GM12878 (cell line): ENCODE data around the gene HEATR3. TPM values are rescaled to one million over a fixed set of nuclear protein-coding genes. Genes with fewer than 3 reads are reported as not detected.

Source experiments
- ATAC-seq: fragments of 200-7000 bp; cut with Tn5 transposase; 3 replicates; pipeline ENCODE4 v1.9.1; 2020; ENCODE audit warnings: mild to moderate bottlenecking, moderate library complexity
- BruUV-seq: library from RNA; stranded (reverse); fragments of 400-500 nt; replicated peaks from 2 replicates; lab custom pipeline; 2021; lab: Mats Ljungman, UMichigan
- CTCF ChIA-PET: fragments of 300-600 bp; sonication (Branson Sonifier 250); formaldehyde crosslinking; extraction: SDS; loops from one replicate; lab custom pipeline; 2021; ENCODE audit warnings: inconsistent platforms; lab: Yijun Ruan, JAX
- POLR2A ChIA-PET: fragments of 350-600 bp; formaldehyde crosslinking; extraction: SDS; loops from one replicate; lab custom pipeline; 2021; ENCODE audit warnings: inconsistent platforms; lab: Charles Lee
- RAD21 ChIA-PET: fragments of 300-600 bp; sonication (Branson Sonifier 250); formaldehyde crosslinking; loops from one replicate; lab custom pipeline; 2023; ENCODE audit warnings: antibody characterized with exemption; ENCODE audit not compliant: unreplicated experiment; lab: Charles Lee
- SMC1A ChIA-PET: fragments of 300-600 bp; sonication (Branson Sonifier 250); formaldehyde crosslinking; loops from one replicate; lab custom pipeline; 2023; ENCODE audit not compliant: unreplicated experiment, uncharacterized antibody; lab: Charles Lee
- DNase-seq: peaks from one replicate; pipeline ENCODE4 v3.0.0-alpha.2; 2011; ENCODE audit warnings: low read depth, low spot score
- FAIRE-seq: peaks from 3 replicates; lab custom pipeline; 2011; peaks lifted over from hg19 to GRCh38; lab: Jason Lieb, UNC
- H2AFZ ChIP-seq: 2 replicates; pipeline ENCODE4 v1.6.0; 2011; ENCODE audit warnings: low read depth, low read length, control low read depth; ENCODE audit not compliant: control insufficient read depth
- H3K27ac ChIP-seq: 2 replicates; pipeline ENCODE4 v1.5.1; 2011; ENCODE audit warnings: control low read depth; ENCODE audit not compliant: control insufficient read depth, insufficient read depth
- H3K27me3 ChIP-seq, 2 experiments: replicated peaks in 1 of 2; 2 replicates each; pipeline versions ENCODE4 v1.6.0 to v1.6.1; 2011; ENCODE audit warnings: low read length in 1 of 2; ENCODE audit not compliant: control insufficient read depth in 2 of 2, insufficient read depth in 2 of 2
- H3K36me3 ChIP-seq, 2 experiments: 2 replicates each; pipeline ENCODE4 v1.5.1; 2011; ENCODE audit warnings: low read length in 1 of 2; ENCODE audit not compliant: control insufficient read depth in 2 of 2, insufficient read depth in 2 of 2
- H3K4me1 ChIP-seq: 2 replicates; pipeline ENCODE4 v1.6.1; 2011; ENCODE audit warnings: mild to moderate bottlenecking, low read length, moderate library complexity, mixed read lengths; ENCODE audit not compliant: control insufficient read depth, insufficient read depth
- H3K4me2 ChIP-seq: 2 replicates; pipeline ENCODE4 v1.6.0; 2011; ENCODE audit warnings: control low read depth; ENCODE audit not compliant: control insufficient read depth, insufficient read depth
- H3K4me3 ChIP-seq: fragments of 200-600 bp; sonication (generic); 2 replicates; pipeline ENCODE4 v1.5.1; 2016
- H3K79me2 ChIP-seq: 2 replicates; pipeline ENCODE4 v1.6.0; 2011; ENCODE audit warnings: low read length; ENCODE audit not compliant: control insufficient read depth, insufficient read depth
- H3K9ac ChIP-seq: 2 replicates; pipeline ENCODE4 v1.8.0; 2011; ENCODE audit warnings: low read length, control low read depth, mixed read lengths; ENCODE audit not compliant: control insufficient read depth, insufficient read depth
- H3K9me3 ChIP-seq: replicated peaks from 3 replicates; pipeline ENCODE4 v1.5.1; 2011; ENCODE audit warnings: mild to moderate bottlenecking, low read length; ENCODE audit not compliant: control insufficient read depth, insufficient read depth
- H4K20me1 ChIP-seq: 2 replicates; pipeline ENCODE4 v1.6.0; 2011; ENCODE audit not compliant: control insufficient read depth, insufficient read depth
- CEBPB ChIP-seq, 2 experiments: fragments of 150-350 bp in 1 of 2; IDR thresholded peaks; 2 replicates each; pipeline ENCODE4 v1.6.1; 2012 to 2014; ENCODE audit warnings: low read depth in 2 of 2, low read length in 2 of 2, borderline replicate concordance in 1 of 2, inconsistent platforms in 1 of 2
- CEBPZ ChIP-seq: fragments of 150-350 bp; IDR thresholded peaks from 2 replicates; pipeline ENCODE4 v1.6.1; 2016; ENCODE audit warnings: low read depth, low read length
- E2F4 ChIP-seq: IDR thresholded peaks from 2 replicates; pipeline ENCODE4 v1.6.1; 2012; ENCODE audit warnings: low read depth, low read length, improper control_type of control experiment
- E4F1 ChIP-seq: fragments of 450-650 bp; IDR thresholded peaks from 2 replicates; pipeline ENCODE4 v1.6.1; 2018; ENCODE audit warnings: borderline replicate concordance, mild to moderate bottlenecking; ENCODE audit not compliant: partially characterized antibody
- MEF2A ChIP-seq: IDR thresholded peaks from 2 replicates; pipeline ENCODE4 v1.6.1; 2011; ENCODE audit warnings: low read depth, mild to moderate bottlenecking, low read length, moderate library complexity; ENCODE audit not compliant: insufficient read depth
- POLR2A ChIP-seq: IDR thresholded peaks from 2 replicates; pipeline ENCODE4 v1.6.1; 2011; ENCODE audit warnings: low read depth, mild to moderate bottlenecking, low read length
- SUPT20H ChIP-seq: IDR thresholded peaks from 2 replicates; pipeline ENCODE4 v1.6.1; 2011; ENCODE audit warnings: low read depth, mild to moderate bottlenecking, low read length, moderate library complexity, borderline replicate concordance; ENCODE audit not compliant: control insufficient read depth
- ZNF384 ChIP-seq: IDR thresholded peaks from 2 replicates; pipeline ENCODE4 v1.6.1; 2012; ENCODE audit warnings: low read depth, mild to moderate bottlenecking, low read length, improper control_type of control experiment, borderline replicate concordance
- WGBS: methylation state at CpG from one replicate; pipeline ENCODE4 v1.1.6; 2016; ENCODE audit warnings: low lambda C conversion rate; ENCODE audit not compliant: insufficient replicate concordance, insufficient coverage; ENCODE audit errors: missing lambda C conversion rate; 5-methylcytosine and 5-hydroxymethylcytosine counted together
- in situ Hi-C: fragments of 300-500 bp; cut with MboI; formaldehyde crosslinking; loops from 9 replicates; pipeline ENCODE4 v1.14.3; 2018; ENCODE audit warnings: mixed read lengths
- intact Hi-C: fragments of 100-400 bp; cut with micrococcal nuclease; formaldehyde crosslinking; loops from one replicate; pipeline ENCODE4 v1.14.2; 2022; ENCODE audit not compliant: unreplicated experiment
- polyA plus RNA-seq, 11 experiments: library from polyadenylated mRNA; depleted of rRNA in 4 of 11; unstranded in 6 of 11; stranded (reverse) in 5 of 11; fragments of >200 nt; fragmentation: Nextera tagmentation in 4 of 11; fragmentation: Illumina TruSeq in 1 of 11; extraction: Ambion mirVana in 4 of 11; extraction: Trizol in 1 of 11; gene quantifications; 1 replicate in 1 of 11; 2 replicates in 10 of 11; pipeline versions ENCODE4 v1.2.1 to v1.2.3, GENCODE V29; 2011 to 2016; ENCODE audit warnings: inconsistent platforms in 2 of 11, missing spikeins in 2 of 11, low read depth in 1 of 11
- total RNA-seq, 4 experiments: library from RNA; depleted of rRNA in 3 of 4; stranded (reverse); fragments of >200 nt in 3 of 4; fragmentation: Illumina TruSeq in 1 of 4; extraction: Trizol in 1 of 4; gene quantifications; 2 replicates each; pipeline versions ENCODE4 v1.2.1 to v1.2.3, GENCODE V29; 2013 to 2021

Gene HEATR3
- total and polyA plus RNA-seq, 10 of the 15 experiments (the other 5 are each of a cell fraction or from before 2014, with no cell fraction given): 1.5 to 30.0 (median 17.7) TPM

- TF ChIP-seq E4F1 (no peak), ZNF384 (no peak), MEF2A (no peak)
These were observed 13.8 kb downstream of the HEATR3 start (continued) for GRCh38 chr16:50079397-50080140.

GRCh38 chr16:50081428-50082018 lies 15.8 kb downstream of the HEATR3 start:
- Histone ChIP-seq H3K27ac (no peak overlapping the region), H2AFZ (no peak overlapping the region), H3K4me1 (no peaks in the 10 kb centered on the region), H3K9me3 (no peaks in the 10 kb centered on the region), H3K4me2 (no peak overlapping the region), H3K36me3 (peaks cover 0 to 23% of the 10 kb centered on the region in 2 experiments; a peak in 3 of 4 replicates), H3K4me3 (no peak overlapping the region), H3K79me2 (no peaks in the 10 kb centered on the region), H3K27me3 (no peaks in the 10 kb centered on the region)
- RAD21 ChIA-PET: interaction anchor here (1.5 to 2.9 kb wide), 2 partner anchors 16 to 129 kb away, joined by 3 to 12 read pairs; partner anchors contain the start of gene HEATR3
- FAIRE-seq (no peak), ATAC-seq (no peak), DNase-seq (no peak)
- intact Hi-C loops: no loop called here
- POLR2A ChIA-PET: interaction anchor here (1.2 kb wide), 1 partner anchor 9 kb away, joined by 3 read pairs; no protein-coding TSS in a partner anchor
- WGBS: 88% methylated on average over 7 of the region's 7 CpGs
- CTCF ChIA-PET: interaction anchor here (1.0 to 3.5 kb wide), 4 partner anchors 14 to 274 kb away, joined by 3 to 15 read pairs (median 7); no protein-coding TSS in a partner anchor
- BruUV-seq: no TSS peak
- TF ChIP-seq E2F4: no peak
- TF ChIP-seq SUPT20H: no peak
- no peak for TF ChIP-seq CEBPZ
- no peak for TF ChIP-seq POLR2A
- no peak for TF ChIP-seq CEBPB (IDR thresholded peaks at IDR 0.05; ENCODE audit: borderline replicate concordance in 1 of 2, low read depth in 2 of 2, low read length in 2 of 2)
- TF ChIP-seq, all 136 proteins: peak for 0
- SMC1A ChIA-PET: interaction anchor here (0.7 to 1.3 kb wide), 2 partner anchors 105 to 129 kb away, joined by 3 to 6 read pairs; no protein-coding TSS in a partner anchor
- in situ Hi-C loops: no loop called here
- no peaks in the 10 kb centered on the region for H4K20me1 ChIP-seq
- no peak overlapping the region for H3K9ac ChIP-seq
